ENCODE results near the gene DISP3.

The DISP3 gene

DNA sequence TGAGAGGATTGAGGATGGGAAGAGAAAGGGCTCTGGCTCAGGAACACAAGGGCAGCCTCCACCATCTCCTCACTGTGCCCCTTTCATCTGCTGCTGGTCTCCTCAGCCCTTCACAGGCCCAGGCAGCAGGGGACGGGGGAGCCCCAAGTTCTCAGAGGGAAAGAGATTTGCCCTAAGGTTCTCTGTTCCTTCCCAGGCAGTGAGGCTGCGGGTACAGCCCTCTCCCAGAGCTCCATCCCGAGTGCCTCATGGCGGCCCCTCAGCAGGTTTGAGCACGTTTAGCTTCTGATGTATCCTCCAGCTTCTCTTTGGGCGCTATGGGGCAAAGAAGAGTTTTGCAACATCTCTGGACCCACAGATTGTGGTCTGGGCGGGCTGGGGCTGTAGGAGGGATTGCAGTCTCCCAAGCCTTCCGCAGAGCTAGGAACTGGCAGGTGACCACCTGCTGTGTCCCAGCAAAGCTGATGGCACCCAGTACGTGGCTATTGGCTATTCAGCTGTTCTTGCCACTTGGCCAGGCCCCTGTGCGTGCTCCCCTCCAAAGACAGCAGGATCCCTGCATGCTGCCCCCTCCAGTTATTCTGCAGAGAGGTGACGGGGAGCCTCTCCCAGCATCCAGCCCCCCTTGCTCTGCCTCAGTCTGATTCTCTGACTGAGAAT is 10.1 kb downstream of the DISP3 start:
- DNase-seq: no peak

DNA sequence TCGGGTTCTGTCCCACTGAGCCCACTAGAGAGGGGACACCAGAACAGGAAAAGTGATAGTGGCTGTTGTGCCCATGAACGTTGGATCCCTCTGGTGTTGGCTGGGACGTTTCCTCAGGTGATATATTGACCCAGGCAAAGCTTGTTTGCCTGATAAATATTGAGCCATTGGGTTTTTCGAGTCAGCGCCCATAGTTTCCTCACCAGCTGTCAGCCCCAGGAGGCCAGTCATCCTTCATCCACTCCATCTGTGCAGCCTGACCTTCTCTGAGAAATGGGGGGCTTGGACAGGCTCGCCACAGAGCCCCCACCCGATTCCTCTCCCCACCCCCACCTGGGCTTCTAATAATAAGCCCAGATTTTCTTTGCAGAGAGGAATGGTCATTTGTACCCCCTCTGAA is 13.3 kb downstream of the DISP3 start:
- DNase-seq: no peak

DNA sequence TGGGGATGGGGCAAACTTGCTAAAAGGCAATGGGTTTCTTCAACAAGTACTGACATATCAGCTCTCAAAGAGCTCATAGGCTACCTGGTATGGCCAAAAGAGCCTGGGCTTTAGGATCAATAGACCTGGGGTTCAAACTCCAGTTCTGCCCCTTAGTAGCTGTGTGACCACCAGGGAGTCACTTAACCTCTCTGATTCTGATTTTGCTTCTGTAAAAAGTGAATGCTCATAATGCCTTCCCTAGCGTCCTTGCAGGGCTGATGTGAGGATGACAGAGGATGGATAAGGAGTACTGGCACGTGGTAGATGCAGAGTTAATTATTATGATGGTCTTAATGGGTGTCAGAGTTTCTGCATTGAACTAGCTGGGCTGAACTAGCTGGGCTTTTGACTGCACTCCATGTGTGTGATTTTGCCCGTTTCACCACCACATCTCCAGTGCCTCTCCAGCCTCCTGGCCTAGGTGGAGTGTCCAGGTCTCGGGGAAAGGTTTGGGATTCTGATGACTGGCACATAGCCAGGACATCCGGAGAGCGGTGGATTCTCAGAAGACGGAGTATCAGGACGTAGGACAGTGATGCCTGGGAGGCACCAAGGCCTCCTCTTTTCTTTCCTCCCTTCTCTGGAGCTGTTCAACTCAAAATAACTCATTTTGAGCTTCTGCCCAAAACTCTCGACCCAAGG is 15.2 kb downstream of the DISP3 start:
- no peak for DNase-seq

DNA sequence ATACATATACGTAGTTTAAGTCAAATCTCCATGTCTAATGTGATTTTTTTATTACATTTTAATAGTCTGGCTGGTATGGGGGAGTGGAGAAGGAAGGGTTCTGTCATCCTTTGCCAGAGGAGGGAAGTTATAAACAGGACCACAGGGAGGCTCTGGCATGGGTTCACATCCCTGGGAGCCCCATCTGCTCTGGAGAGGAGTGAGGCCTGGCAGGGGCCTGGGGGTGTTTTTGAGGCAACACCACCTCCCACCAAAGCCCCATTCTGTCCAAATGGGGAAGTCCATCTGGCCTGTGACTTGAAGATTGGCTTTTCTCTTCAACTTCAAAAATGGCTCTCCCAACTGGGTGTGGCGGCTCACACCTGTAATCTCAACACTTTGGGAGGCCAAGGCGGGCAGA is 15.8 kb downstream of the DISP3 start:
- no peak for DNase-seq

DNA sequence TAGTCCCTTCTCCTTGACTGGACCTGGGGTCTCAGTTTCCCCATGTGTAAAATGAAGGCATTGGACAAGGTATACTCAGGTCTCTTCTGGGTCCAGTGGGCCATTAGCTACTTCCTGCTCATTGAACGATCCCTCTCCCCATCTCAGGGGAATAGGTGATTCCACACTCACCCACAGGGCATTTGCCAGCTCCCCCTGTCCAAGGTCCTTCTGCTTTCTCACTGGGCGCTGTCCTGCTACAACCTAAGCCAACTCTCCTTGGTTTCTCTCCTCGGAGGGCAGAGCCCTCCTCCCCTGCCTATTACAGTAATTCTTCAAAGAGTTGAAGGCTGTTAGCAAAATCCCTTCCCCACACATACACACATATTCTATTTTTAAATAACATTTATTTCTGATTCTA is 16.6 kb downstream of the DISP3 start:
- no peak for DNase-seq

DNA sequence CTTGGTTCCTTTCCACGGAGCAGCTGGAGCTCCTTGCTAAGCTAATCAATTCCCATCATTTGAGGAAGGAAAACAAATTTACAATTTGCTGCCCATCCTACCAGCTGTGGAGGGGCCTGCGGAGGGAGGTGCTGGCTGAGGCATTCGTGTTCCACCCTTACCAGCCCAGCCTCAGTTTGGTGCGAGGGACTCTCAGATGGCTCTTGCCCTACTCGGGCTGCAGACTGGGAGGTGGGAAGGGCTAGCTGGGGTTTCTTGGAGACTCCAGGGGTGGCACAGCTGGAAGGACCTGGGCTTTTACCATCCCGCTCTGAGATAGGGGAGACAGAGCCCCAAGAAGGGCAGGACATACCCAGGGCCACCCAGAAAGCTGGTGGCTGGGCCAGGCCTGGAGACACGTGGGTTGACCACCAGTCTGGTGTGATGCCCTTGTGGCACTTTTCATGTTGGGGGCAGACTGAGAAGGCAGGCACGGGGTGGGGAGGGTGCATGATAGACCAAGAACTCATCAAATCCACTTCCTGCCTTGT is 17.7 kb downstream of the DISP3 start:
- DNase-seq: no peak

DNA sequence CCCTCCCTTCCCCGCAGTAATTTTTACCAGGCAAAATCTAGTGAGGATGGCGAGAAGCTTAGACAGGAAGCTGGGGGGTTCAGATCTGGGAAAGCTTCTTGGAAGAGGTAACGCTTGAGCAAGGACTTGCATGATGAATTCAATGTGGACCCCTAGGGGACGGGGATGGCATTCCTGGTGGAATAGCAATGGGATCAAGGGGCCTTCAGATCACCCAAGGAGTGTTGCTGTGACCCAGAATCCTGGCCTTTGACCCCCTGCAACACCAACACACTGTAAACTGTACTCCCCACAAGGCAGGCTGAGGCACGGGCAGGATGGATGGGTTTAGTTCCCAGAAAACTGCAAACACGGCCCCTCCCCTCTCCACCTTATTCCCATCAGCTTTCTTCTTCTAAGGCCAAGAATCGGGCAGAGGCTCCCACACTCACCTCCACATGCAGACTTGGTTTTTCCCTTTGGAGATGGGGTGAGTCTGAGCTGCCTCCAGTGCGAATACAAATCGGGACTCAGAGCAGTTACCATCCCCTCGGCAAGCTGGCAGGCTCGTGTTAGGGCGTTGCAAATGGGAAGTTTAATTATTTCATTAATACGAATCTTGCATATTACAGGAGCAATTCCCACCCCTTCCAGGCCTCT is 20.1 kb downstream of the DISP3 start:
- DNase-seq: no peak

DNA sequence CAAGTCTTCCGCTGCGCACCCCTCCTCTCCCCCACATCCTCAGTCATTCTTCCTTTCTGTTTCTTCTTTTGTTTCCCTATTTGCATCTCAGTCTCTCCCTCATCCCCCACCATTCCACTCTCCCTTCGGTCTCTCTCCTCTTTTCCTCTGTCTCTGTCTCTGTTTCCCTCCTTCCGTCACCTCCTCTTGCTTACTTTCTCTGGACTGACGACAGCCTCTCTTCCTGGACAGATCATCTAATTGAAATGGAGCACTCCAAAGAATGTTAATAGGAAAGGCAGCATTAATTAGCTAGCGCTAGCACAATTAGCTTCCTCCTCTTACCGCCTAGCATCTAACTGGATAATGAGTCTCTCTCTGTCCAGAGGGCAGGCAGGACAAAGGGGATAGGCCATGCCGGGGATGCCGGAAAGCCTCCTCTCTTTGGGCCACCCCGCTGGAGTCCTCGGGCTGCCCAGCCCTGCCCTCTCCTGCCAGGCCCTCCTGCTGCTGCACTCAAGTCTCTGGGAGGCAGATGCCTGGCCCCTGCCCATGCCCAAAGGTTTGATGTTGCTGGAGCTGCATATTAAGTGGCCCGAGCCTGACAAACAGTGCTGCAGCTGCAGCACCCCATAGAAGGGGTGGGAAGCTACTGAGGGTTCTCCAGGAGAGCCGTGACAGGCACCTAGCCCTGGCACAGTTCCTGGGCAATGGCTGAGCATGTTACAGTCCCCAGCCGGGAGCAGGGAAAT is 20.8 kb downstream of the DISP3 start:
- DNase-seq: peak; percentile 91

DNA sequence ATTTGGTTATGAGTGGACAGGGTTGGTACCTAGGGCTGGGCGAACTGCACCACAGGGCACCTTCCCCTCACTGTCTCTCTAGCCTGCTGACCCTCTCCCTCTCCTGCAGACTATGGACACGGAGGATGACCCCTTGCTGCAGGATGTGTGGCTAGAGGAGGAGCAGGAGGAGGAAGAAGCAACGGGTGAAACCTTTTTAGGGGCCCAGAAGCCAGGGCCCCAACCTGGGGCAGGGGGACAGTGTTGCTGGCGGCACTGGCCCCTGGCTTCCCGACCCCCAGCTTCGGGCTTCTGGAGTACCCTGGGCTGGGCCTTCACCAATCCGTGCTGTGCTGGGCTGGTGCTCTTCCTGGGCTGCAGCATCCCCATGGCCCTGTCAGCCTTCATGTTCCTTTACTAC is 21.9 kb downstream of the DISP3 start:
- DNase-seq: no peak

DNA sequence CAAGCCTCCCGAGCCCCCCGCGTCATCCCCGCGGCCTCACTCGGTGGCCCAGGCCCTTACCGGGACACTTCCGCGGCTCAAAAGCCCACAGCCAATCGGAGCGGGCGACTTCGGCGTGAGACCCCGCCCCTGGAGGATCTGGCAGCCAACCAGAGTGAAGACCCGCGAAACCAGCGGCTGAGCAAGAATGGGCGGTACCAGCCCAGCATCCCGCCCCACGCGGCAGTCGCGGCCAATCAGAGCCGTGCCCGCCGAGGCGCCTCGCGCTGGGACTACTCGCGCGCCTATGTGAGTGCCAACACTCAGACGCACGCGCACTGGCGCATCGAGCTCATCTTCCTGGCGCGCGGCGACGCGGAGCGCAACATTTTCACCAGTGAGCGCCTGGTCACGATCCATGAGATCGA is 22.5 kb downstream of the DISP3 start:
- no peak for DNase-seq

DNA sequence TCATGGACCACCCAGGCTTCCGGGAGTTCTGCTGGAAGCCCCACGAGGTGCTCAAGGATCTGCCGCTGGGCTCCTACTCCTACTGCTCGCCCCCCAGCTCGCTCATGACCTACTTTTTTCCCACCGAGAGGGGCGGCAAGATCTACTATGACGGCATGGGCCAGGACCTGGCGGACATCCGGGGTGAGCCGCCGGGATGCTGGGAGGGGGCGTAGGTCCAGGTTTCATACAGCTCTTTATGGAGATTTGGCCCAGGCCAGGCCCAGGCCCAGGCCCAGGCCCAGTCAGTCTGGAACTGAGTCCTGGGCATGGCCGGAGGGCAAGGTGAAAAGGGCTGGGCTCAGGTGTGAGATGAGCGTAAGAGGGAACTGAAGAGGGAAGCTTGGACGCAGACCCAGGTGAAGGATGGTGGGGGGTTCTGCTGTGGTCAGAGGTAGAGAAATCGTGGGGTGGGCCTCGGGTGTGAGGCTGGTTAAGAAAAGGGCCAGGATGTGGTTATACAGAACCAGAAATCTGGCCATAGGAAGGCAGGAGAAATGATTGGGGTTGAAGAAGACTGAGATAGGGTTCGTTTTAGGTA is 23.0 kb downstream of the DISP3 start:
- DNase-seq: no peak

DNA sequence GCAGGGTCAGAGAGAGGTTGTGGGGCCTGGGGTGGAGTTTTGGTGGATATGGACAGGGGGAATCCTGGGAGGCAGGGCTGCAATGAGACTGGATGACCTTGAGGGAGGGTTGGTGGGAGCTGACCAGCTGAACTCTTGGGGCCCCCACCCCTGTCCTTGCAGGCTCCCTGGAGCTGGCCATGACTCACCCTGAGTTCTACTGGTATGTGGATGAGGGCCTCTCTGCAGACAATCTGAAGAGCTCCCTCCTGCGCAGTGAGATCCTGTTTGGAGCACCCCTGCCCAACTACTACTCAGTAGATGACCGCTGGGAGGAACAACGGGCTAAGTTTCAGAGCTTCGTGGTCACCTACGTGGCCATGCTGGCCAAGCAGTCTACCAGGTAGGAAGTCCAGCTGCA is 23.6 kb downstream of the DISP3 start:
- no peak for DNase-seq

DNA sequence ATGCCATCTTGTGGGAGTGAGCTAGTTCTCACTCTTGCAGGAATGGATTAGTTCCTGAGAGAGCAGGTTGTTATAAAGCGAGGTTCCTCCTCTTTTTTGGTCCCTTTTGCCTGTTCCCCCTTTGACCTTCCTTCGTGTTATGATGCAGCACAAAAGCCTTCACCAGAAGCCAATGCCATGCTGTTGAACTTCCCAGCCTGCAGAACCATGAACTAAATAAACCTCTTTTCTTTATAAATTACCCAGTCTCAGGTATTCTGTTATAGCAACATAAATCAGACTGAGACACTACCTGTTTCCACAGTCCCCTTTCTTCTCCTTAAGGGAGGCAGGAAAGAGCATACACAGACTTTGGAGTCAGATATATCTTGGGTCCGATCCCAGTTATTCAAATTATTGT is 25.6 kb downstream of the DISP3 start:
- no peak for DNase-seq

DNA sequence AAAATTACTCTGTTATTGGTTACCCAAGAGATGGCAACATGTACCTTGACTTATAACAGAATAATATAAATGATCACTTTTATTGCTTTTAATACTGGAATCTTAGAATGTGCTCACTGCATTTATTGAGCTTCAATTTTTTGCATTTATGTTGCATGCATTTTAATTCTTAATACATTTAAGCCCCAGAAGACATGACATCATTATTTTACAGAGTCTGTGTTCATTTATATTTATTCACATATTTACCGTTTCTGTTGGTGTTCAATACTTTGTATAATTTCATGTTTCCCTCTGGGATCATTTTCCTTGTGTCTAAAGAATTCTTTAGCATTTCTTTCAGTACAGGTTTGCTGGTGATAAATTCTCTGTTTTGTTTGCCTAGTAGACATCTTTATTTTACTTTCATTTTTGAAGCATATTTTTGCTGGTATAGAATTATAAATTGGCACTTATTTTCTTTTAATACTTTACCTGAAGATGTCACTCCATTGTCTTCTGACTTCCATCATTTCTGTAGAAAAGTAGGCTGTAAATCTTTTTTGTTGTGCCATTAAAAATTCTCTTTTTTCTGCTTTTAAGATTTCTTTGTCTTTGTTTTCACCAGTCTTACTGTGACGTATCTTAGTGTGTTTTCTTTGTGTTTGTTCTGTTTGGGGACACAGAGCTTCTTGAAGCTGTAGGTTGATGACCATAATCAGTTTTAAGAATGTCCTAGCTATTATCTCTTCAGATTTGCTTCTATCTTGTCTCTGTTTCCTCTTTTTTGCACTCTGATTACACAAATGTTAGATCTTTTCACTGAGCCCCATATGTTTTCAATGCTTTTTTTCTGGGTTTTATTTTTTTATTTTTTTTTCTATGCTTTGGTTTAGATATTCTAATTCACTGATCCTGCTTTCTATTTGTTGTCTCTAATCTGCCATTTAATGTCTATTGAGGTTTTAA is 26.9 kb downstream of the DISP3 start:
- peak; percentile 53 for DNase-seq

DNA sequence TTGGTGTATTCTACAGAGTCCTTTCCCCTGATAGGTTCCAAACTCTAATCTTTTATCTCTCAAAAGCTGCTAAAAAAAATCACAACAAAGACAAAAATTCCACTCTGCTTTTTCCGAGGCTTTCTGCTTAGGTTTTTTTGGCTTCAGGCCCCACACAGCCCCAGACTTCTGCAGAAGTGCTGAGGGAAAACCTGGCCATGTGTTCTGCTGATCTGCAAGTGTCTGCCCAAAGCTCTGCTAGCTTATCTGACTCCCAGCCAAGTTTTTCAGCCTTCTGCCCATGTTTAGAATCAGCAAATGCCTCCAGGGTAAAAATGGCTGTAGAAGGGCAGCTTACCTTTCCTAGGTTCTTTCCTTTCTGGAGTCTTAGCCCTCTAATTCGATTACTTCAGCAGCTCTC is 28.4 kb downstream of the DISP3 start:
- no peak for DNase-seq

DNA sequence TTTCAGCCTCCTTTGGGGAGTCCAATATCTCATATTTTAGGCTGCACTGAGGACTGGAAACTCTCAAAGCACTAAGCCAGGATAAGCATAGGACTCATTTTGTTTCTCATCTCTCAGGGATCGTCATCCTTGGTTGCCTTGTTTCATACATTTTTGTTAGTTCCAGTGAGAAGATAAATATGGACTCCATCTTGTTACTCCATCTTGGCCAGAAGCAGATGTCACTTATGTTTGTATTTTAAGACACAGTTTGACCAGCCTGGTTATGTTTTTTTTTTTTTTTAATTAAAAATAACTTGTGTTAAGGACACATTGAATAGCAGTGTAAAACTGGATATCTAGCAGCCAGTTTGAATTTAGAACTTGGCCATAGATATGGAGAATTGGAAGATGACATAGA is 34.7 kb downstream of the DISP3 start:
- DNase-seq: no peak

DNA sequence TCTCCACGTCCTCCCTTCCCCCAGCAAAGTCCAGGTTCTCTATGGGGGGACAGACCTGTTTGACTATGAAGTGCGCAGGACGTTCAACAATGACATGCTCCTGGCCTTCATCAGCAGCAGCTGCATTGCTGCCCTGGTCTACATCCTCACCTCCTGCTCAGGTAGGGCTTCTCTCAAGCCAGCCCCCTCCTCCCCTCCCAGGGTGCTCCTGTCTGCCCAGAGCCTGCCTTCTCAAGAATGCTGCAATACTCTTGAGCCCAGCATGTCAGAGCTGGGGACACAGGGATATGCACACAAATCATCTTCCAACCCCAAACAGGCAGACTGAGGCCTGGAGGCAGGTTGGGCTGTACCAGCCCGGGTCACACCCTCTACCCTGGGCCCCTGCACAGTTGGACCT is 35.4 kb downstream of the DISP3 start:
- DNase-seq: no peak

DNA sequence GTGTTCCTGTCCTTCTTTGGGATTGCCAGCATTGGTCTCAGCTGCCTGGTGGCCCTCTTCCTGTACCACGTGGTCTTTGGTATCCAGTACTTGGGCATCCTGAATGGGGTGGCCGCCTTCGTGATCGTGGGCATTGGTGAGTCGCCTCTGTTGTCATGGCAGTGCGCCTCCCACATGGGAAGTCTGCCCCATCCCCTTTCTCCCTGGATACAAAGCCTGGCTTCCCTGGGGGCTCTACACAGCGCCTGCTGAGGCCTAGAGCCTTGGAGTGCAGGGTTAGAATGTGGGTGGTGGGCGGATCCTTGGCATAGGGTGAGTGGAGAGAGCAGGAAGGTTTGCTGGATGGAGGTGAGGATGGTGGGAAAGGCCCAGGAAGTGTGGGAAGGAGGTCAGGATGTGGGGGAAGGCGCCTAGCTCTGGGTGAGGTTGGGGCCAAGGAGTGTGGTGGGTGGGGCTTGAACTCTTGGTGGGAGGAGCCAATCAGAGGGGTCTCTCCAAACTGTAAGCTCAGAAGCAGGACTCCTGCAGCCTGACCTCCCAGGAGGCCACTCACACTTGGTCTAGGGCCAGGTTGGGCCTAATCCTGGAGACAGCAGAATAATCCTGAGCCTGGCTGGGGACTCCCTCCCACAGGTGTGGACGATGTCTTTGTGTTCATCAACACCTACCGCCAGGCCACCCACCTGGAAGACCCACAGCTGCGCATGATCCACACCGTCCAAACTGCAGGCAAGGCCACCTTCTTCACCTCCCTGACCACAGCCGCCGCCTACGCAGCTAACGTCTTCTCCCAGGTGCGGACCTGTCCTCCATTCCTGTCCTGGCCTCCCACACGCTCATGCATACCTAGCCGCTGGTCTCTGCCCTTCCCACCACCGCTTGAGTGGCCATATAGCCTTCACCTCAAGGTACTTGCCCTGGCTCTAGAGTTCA is 36.7 kb downstream of the DISP3 start:
- DNase-seq: no peak

DNA sequence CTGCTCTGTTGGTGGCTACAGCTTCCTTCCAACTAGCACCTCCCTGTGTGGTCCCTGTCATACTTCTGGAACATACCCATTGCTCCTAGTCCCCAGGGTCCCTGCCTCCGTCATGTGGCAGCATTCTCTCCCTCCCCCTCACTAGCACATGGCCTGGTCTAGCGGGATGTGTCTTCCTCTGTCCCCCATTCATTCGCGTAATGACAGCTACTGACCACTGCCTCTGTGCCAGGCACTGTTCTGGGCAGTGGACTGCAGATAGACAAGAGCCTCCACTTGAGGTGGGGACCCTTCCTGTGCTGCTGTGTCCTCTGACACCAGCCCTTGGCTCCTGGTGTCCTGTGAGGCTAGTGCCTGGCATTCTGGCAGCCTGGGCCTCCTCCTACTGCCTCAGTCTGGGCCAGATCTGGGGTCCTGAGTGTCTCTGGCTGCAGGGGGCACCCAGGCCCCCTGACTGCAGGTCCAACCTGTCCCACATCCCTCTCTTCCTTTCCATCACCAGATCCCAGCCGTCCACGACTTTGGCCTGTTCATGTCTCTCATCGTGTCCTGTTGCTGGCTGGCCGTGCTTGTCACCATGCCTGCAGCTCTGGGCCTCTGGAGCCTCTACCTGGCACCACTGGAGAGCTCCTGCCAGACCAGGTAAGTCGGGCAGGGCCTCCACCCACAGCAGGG is 38.1 kb downstream of the DISP3 start:
- DNase-seq: no peak

DNA sequence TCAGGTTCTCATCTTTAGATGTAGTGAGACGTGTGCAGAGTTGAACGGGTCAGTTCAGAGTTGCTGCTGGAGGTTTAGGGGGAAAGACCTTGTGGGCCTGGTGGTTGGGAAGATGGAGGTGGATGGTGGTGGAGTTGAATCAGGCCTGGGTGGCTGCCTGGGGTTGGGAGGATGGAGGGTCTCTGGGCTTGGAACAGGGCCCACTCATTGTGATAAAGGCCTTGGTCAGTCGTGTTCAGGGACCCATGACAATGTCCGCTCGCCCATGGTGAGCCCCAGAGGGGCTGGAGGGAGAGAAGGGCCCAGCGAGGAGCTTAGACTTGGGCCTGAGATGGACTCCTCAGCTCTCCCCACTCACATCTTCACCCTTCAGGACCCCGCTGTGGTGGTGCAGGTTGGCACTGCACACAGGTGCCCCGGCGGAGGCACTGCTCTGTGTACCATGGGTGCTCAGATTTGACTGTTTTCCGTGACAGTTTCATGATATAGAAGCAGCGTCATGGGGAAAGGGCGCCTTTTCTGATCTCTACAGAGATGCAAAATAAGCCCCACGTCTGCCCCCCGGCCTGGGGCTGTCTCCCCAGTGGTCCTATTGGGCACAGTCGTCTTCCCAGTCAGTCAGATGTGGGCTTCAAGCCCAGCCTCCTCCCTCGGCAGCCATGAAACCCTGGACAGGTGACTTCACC is 39.2 kb downstream of the DISP3 start:
- DNase-seq: no peak
